Coronary artery (tissue), 2 donors: ENCODE results near the gene CTSS.
"Not testable (repeated sequence)": the region's sequence is repeated elsewhere in the genome, so short reads cannot be mapped to it uniquely, and the experiment has no call there.

Experiments used
- DNase-seq: peaks from one replicate; pipeline ENCODE4 v3.0.0-alpha.2; 2017; ENCODE audit warnings: low spot score
- H3K27ac ChIP-seq, 2 donors: fragments of 200-600 bp; sonication (generic); one replicate each; pipeline ENCODE4 v1.5.1; 2016 to 2019
- H3K4me3 ChIP-seq: fragments of 200-600 bp; sonication (generic); 2 replicates; pipeline ENCODE4 v1.5.1; 2016; ENCODE audit warnings: mild to moderate bottlenecking, moderate library complexity
- CTCF ChIP-seq: fragments of 200-600 bp; sonication (generic); IDR thresholded peaks from one replicate; pipeline ENCODE4 v1.5.1; 2019; ENCODE audit warnings: antibody characterized with exemption

The CTSS gene

DNA sequence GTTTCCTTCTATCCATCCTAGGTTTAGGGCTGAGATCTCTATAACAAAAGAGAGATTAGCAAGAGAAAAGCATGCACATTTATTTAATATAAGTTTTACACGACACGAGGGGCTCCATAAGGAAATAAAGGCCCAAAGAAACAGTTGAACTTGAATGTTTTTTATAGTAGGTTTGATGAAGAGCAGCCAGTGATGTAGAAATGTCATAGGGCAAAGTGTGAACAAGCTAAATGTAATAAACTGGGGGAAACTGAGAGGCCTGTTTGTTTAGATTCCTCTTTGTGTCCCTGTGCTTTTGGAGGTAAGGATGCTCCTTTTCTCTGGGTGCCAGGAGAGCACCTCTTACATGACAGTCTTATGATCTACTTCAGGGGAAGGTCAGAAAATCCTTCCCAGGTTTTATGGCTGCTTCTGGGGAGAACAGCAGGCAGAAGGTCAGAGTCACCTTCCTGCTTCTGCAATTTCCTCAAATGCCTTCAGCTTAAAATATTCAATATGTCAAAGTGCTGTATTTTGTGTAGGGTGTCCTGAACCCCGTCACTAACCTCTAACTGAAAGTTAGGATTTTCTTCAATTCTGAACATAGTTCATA, 35.4 kb downstream of the CTSS start:
- no peak overlapping the region for H3K4me3 ChIP-seq
- no peak overlapping the region for H3K27ac ChIP-seq
- no peak for DNase-seq
- TF ChIP-seq CTCF, result no peak

DNA sequence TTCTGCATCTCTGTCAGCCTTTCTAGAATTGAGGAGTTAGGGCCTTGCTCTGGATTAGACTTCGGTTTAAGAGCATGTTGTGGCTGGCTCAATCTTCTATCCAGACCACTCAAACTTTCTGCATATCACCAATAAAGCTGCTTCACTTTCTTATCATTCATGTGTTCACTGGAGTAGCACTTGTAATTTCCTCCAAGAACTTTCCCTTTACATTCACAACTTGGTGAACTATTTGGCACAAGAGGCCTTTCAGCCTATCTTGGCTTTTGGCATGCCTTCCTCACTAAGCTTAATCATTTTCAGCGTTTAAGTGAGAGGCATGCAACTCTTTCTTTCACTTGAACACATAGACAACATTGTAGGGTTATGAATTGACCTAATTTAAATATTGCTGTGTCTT, 41.2 kb downstream of the CTSS start:
- TF ChIP-seq CTCF, result no peak
- Histone ChIP-seq H3K4me3 (no peak overlapping the region), H3K27ac (no peak overlapping the region)
- DNase-seq, result no peak

GRCh38 chr1:150720703-150721102, 44.9 kb downstream of the CTSS start, which contains the start of gene HORMAD1:
Gene HORMAD1 (minus strand): TSS chr1:150720895. CDS start chr1:150719505, 1,390 bp downstream.
- Histone ChIP-seq H3K27ac (no peak within 1 kb of the TSS), H3K4me3 (no peak within 1 kb of the TSS)
- no peak for TF ChIP-seq CTCF
- no peak for DNase-seq

- H3K4me3 ChIP-seq, result no peak overlapping the region
- no peak overlapping the region for H3K27ac ChIP-seq
- TF ChIP-seq CTCF, result no peak
- no peak for DNase-seq
Observed at GRCh38 chr1:150720098-150720497, 45.5 kb downstream of the CTSS start.

- H3K27ac ChIP-seq, result no peak overlapping the region
- no peak for TF ChIP-seq CTCF
- H3K4me3 ChIP-seq, result no peak overlapping the region
- DNase-seq, result no peak
Observed at GRCh38 chr1:150718225-150718891, 47.2 kb downstream of the CTSS start.

DNA sequence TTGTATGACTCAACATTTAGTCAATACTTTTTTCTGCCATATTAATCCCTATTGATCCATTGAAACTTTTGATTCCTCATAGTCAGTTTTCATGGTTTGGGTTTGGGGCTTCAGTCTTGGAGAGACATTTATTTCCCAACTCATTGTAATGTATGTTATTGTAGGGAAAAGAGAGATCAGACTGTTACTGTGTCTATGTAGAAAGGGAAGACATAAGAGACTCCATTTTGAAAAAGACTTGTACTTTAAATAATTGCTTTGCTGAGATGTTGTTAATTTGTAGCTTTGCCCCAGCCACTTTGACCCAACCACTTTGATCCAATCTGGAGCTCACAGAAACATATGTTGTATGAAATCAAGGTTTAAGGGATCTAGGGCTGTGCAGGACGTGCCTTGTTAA, 56.5 kb downstream of the CTSS start:
- H3K27ac ChIP-seq, H3K4me3 ChIP-seq, DNase-seq: not testable (repeated sequence)

GRCh38 chr1:150708595-150708994, 57.0 kb downstream of the CTSS start:
- H3K27ac ChIP-seq, result no peak overlapping the region
- no peak overlapping the region for H3K4me3 ChIP-seq
- DNase-seq, result no peak
- no peak for TF ChIP-seq CTCF
